Endothelial cell of umbilical vein (primary cell): Measurements from ENCODE around the gene LAMB3. TPM values are rescaled to one million over a fixed set of nuclear protein-coding genes. Genes with fewer than 3 reads are reported as not detected.

Experiments used
- BruUV-seq: library from RNA; stranded (reverse); fragments of 400-500 nt; replicated peaks from 2 replicates; lab custom pipeline; 2021; lab: Mats Ljungman, UMichigan
- CTCF ChIA-PET: fragments of 300-600, 350-600 bp; sonication (Branson Sonifier 250); formaldehyde crosslinking; loops from one replicate; lab custom pipeline; 2021; ENCODE audit warnings: antibody characterized with exemption, inconsistent platforms; lab: Charles Lee
- POLR2A ChIA-PET: fragments of 300-600, 350-600 bp; sonication (Branson Sonifier 250); formaldehyde crosslinking; loops from one replicate; lab custom pipeline; 2021; ENCODE audit warnings: antibody characterized with exemption, inconsistent platforms; lab: Charles Lee
- DNase-seq: peaks from one replicate; pipeline ENCODE4 v3.0.0-alpha.2; 2011; ENCODE audit warnings: low read depth, low spot score
- FAIRE-seq: peaks from 2 replicates; lab custom pipeline; 2011; peaks lifted over from hg19 to GRCh38; lab: Jason Lieb, UNC
- H2AFZ ChIP-seq: 2 replicates; pipeline ENCODE4 v1.6.0; 2012; ENCODE audit warnings: low read depth, low read length, control low read depth, inconsistent platforms
- H3K27ac ChIP-seq: 2 replicates; pipeline ENCODE4 v1.5.1; 2011; ENCODE audit warnings: low read depth, mild to moderate bottlenecking, control low read depth, low read length, moderate library complexity; ENCODE audit not compliant: insufficient read depth
- H3K27me3 ChIP-seq, 2 experiments: 2 replicates each; pipeline versions ENCODE4 v1.6.0 to v1.6.1; 2011; ENCODE audit warnings: low read length in 2 of 2, mixed read lengths in 1 of 2; ENCODE audit not compliant: control insufficient read depth in 2 of 2, insufficient read depth in 2 of 2
- H3K36me3 ChIP-seq, 2 experiments: 2 replicates in 1 of 2; 3 replicates in 1 of 2; pipeline ENCODE4 v1.5.1; 2011; ENCODE audit warnings: low read length in 2 of 2, mild to moderate bottlenecking in 1 of 2, moderate library complexity in 1 of 2; ENCODE audit not compliant: control insufficient read depth in 2 of 2, insufficient read depth in 2 of 2; ENCODE audit errors: extremely low read depth in 1 of 2
- H3K4me1 ChIP-seq: 3 replicates; pipeline ENCODE4 v1.5.1; 2011; ENCODE audit warnings: mild to moderate bottlenecking, low read length; ENCODE audit not compliant: control insufficient read depth, insufficient read depth; ENCODE audit errors: extremely low read depth
- H3K4me2 ChIP-seq: 2 replicates; pipeline ENCODE4 v1.6.1; 2011; ENCODE audit warnings: low read length, control low read depth, mixed read lengths; ENCODE audit not compliant: insufficient read depth
- H3K4me3 ChIP-seq, 3 experiments: fragments of 200-600 bp in 1 of 3; sonication (generic), shearing (Covaris generic) in 1 of 3; replicated peaks in 1 of 3; 2 replicates each; pipeline ENCODE4 v1.5.1; 2011 to 2016; ENCODE audit warnings: control low read depth in 3 of 3, low read length in 3 of 3, mild to moderate bottlenecking in 2 of 3, inconsistent platforms in 1 of 3, low read depth in 1 of 3, moderate library complexity in 1 of 3; ENCODE audit not compliant: insufficient read depth in 1 of 3
- H3K79me2 ChIP-seq: 2 replicates; pipeline ENCODE4 v1.6.0; 2012; ENCODE audit warnings: low read length, inconsistent platforms; ENCODE audit not compliant: control insufficient read depth, insufficient read depth
- H3K9ac ChIP-seq: replicated peaks from 2 replicates; pipeline ENCODE3; 2011; ENCODE audit warnings: low read length, control low read depth; ENCODE audit not compliant: insufficient read depth; ENCODE audit errors: extremely low read depth
- H3K9me1 ChIP-seq: replicated peaks from 3 replicates; pipeline ENCODE4 v1.6.0; 2011; ENCODE audit warnings: mild to moderate bottlenecking, low read length; ENCODE audit not compliant: control insufficient read depth, insufficient read depth; ENCODE audit errors: extremely low read depth
- H3K9me3 ChIP-seq: replicated peaks from 2 replicates; pipeline ENCODE4 v1.5.1; 2012; ENCODE audit warnings: low read length, inconsistent platforms; ENCODE audit not compliant: control insufficient read depth, insufficient read depth
- H4K20me1 ChIP-seq: replicated peaks from 2 replicates; pipeline ENCODE3; 2011; ENCODE audit warnings: mild to moderate bottlenecking, low read length; ENCODE audit not compliant: control insufficient read depth, insufficient read depth; ENCODE audit errors: extremely low read depth
- CTCF ChIP-seq, 2 donors: IDR thresholded peaks; 1 replicate in 1 of 2; 2 replicates in 1 of 2; pipeline ENCODE4 v1.5.1; 2011; ENCODE audit warnings: low read length in 2 of 2, mild to moderate bottlenecking in 2 of 2, moderate library complexity in 2 of 2, control low read depth in 1 of 2, inconsistent platforms in 1 of 2, low read depth in 1 of 2; ENCODE audit not compliant: insufficient read depth in 1 of 2; ENCODE audit errors: extremely low read depth in 1 of 2
- EZH2 ChIP-seq: IDR thresholded peaks from 2 replicates; pipeline ENCODE4 v1.6.1; 2012; ENCODE audit warnings: borderline replicate concordance, low read depth, mild to moderate bottlenecking, moderate library complexity, low read length, inconsistent platforms; ENCODE audit not compliant: severe bottlenecking
- FOS ChIP-seq: IDR thresholded peaks from 2 replicates; pipeline ENCODE4 v1.6.1; 2011; ENCODE audit warnings: mild to moderate bottlenecking, low read length, moderate library complexity, borderline replicate concordance; ENCODE audit not compliant: insufficient read depth
- GATA2 ChIP-seq: IDR thresholded peaks from 2 replicates; pipeline ENCODE4 v1.7.0; 2011; ENCODE audit warnings: low read depth, mild to moderate bottlenecking, moderate library complexity, mixed read lengths, low read length; ENCODE audit not compliant: insufficient read length, insufficient read depth
- JUN ChIP-seq: IDR thresholded peaks from 2 replicates; pipeline ENCODE4 v1.6.1; 2011; ENCODE audit warnings: borderline replicate concordance, low read depth; ENCODE audit not compliant: insufficient read length, insufficient read depth
- MAX ChIP-seq: IDR thresholded peaks from 2 replicates; pipeline ENCODE4 v1.6.1; 2011; ENCODE audit not compliant: insufficient read depth, insufficient read length
- MYC ChIP-seq: IDR thresholded peaks from one replicate; pipeline ENCODE4 v1.6.1; 2011; ENCODE audit warnings: mild to moderate bottlenecking, low read depth, low read length
- POLR2A ChIP-seq: IDR thresholded peaks from 2 replicates; pipeline ENCODE4 v1.6.1; 2012; ENCODE audit warnings: low read depth, mild to moderate bottlenecking, control low read depth, low read length
- POLR2AphosphoS5 ChIP-seq: IDR thresholded peaks from 2 replicates; pipeline ENCODE4 v1.6.1; 2012; ENCODE audit warnings: low read depth, mild to moderate bottlenecking, control low read depth, low read length, moderate library complexity; ENCODE audit not compliant: insufficient read depth
- dilution Hi-C: fragments of 300-500 bp; cut with MboI; formaldehyde crosslinking; loops from one replicate; pipeline ENCODE4 v1.15.0; 2019; ENCODE audit warnings: low sequenced_read_pairs; ENCODE audit not compliant: extremely low pct_ligation_motif_present
- intact Hi-C: fragments of 100-400 bp; cut with micrococcal nuclease; formaldehyde crosslinking; loops from one replicate; pipeline ENCODE4 v1.10.0; 2022
- polyA plus RNA-seq, 4 experiments: library from polyadenylated mRNA; depleted of rRNA in 3 of 4; stranded (reverse) in 3 of 4; unstranded in 1 of 4; fragments of >200 nt; gene quantifications; 2 replicates each; pipeline versions ENCODE4 v1.2.1 to v1.2.3, GENCODE V29; 2011 to 2012; ENCODE audit warnings: missing spikeins in 1 of 4
- total RNA-seq: library from RNA; stranded (reverse); gene quantifications from 2 replicates; pipeline ENCODE4 v1.2.3, GENCODE V29; 2021

Gene LAMB3
- total and polyA plus RNA-seq, 2 donors (not counting 3 experiments of a cell fraction or from before 2014, with no cell fraction given), result 2.6 to 3.1 TPM

GRCh38 chr1:209648931-209649776, 3.1 kb downstream of the LAMB3 start:
- peak; percentile 81 for TF ChIP-seq POLR2AphosphoS5
- TF ChIP-seq POLR2A, result no peak
- TF ChIP-seq MYC, result no peak
- no peak for TF ChIP-seq CTCF (IDR thresholded peaks at IDR 0.05; ENCODE audit: extremely low read depth in 1 of 2, insufficient read depth in 1 of 2, low read depth in 1 of 2, low read length in 2 of 2)
- no peak for TF ChIP-seq EZH2
- peak; percentile 92 for TF ChIP-seq FOS
- TF ChIP-seq GATA2, result peak; percentile 64
- TF ChIP-seq JUN, result peak; percentile 80
- TF ChIP-seq MAX, result no peak
- peak overlapping the region; percentile 77 for H2AFZ ChIP-seq
- H3K27me3 ChIP-seq, result no peaks in the 10 kb centered on the region
- DNase-seq (peak; percentile 95), FAIRE-seq (peak; percentile 100)
- H3K79me2 ChIP-seq, result no peaks in the 10 kb centered on the region
- no peaks in the 10 kb centered on the region for H3K9me1 ChIP-seq
- POLR2A ChIA-PET, result interaction anchor here (0.7 to 1.0 kb wide), 2 partner anchors 24 to 52 kb away, joined by 3 to 4 read pairs; no protein-coding TSS in a partner anchor
- BruUV-seq, result TSS peak; percentile 53
- no peaks in the 10 kb centered on the region for H3K36me3 ChIP-seq
- no peak overlapping the region for H3K4me3 ChIP-seq
- H4K20me1 ChIP-seq, result no peaks in the 10 kb centered on the region
- peaks cover 27% of the 10 kb centered on the region for H3K4me1 ChIP-seq
- H3K27ac ChIP-seq, result peak overlapping the region; percentile 84
- dilution Hi-C loops (no loop called here), intact Hi-C loops (loop anchor here (1.0 to 5.0 kb wide), 2 partner anchors 24 to 43 kb away; no protein-coding TSS in a partner anchor)
- peak overlapping the region; percentile 45 for H3K9ac ChIP-seq
- no peaks in the 10 kb centered on the region for H3K9me3 ChIP-seq
- peak overlapping the region; percentile 70 for H3K4me2 ChIP-seq
- CTCF ChIA-PET, result interaction anchor here (0.6 to 2.3 kb wide), 18 partner anchors 8 to 83 kb away, joined by 3 to 15 read pairs (median 4); partner anchors contain the start of gene G0S2
